Panc1 (cell line): Measurements from ENCODE around the gene MFAP3. TPM values are rescaled to one million over a fixed set of nuclear protein-coding genes. Genes with fewer than 3 reads are reported as not detected.

Experiments used
- ATAC-seq: fragments of 200-7000 bp; cut with Tn5 transposase; 2 replicates; pipeline ENCODE4 v1.9.1; 2020; ENCODE audit warnings: mild to moderate bottlenecking, moderate library complexity
- BruUV-seq: library from RNA; stranded (reverse); fragments of 400-500 nt; replicated peaks from 2 replicates; lab custom pipeline; 2021; lab: Mats Ljungman, UMichigan
- CTCF ChIA-PET: fragments of 300-600 bp; sonication (Branson Sonifier 250); formaldehyde crosslinking; loops from one replicate; lab custom pipeline; 2022; ENCODE audit warnings: antibody characterized with exemption; lab: Charles Lee
- POLR2A ChIA-PET: fragments of 300-600 bp; sonication (Branson Sonifier 250); formaldehyde crosslinking; loops from one replicate; lab custom pipeline; 2022; ENCODE audit warnings: antibody characterized with exemption; lab: Charles Lee
- DNase-seq: peaks from one replicate; pipeline ENCODE4 v3.0.0-alpha.2; 2010; ENCODE audit warnings: low read depth, low spot score
- H3K27ac ChIP-seq: 2 replicates; pipeline ENCODE4 v1.5.1; 2011; ENCODE audit warnings: mild to moderate bottlenecking, low read length, inconsistent platforms
- H3K27me3 ChIP-seq: fragments of 200-500 bp; sonication (Bioruptor generic); 2 replicates; pipeline ENCODE4 v1.6.0; 2014; ENCODE audit warnings: low read length, inconsistent platforms; ENCODE audit not compliant: control insufficient read depth, insufficient read depth
- H3K36me3 ChIP-seq: fragments of 200-500 bp; sonication (Bioruptor generic); 2 replicates; pipeline ENCODE4 v1.5.1; 2014; ENCODE audit warnings: inconsistent platforms, mild to moderate bottlenecking, low read length, moderate library complexity; ENCODE audit not compliant: control insufficient read depth, insufficient read depth
- H3K4me1 ChIP-seq: 2 replicates; pipeline ENCODE4 v1.5.1; 2011; ENCODE audit warnings: inconsistent platforms, mild to moderate bottlenecking, low read length, moderate library complexity; ENCODE audit not compliant: control insufficient read depth, insufficient read depth
- H3K4me3 ChIP-seq, 2 experiments: 2 replicates each; pipeline ENCODE4 v1.5.1; 2011 to 2012; ENCODE audit warnings: low read depth in 2 of 2, low read length in 2 of 2, mild to moderate bottlenecking in 2 of 2, inconsistent platforms in 1 of 2, moderate library complexity in 1 of 2
- H3K9me3 ChIP-seq: fragments of 200-500 bp; sonication (Bioruptor generic); 2 replicates; pipeline ENCODE4 v1.5.1; 2014; ENCODE audit warnings: low read depth, mild to moderate bottlenecking, inconsistent platforms, low read length, moderate library complexity; ENCODE audit not compliant: control insufficient read depth, insufficient read depth
- CTCF ChIP-seq: fragments of 450-650 bp; IDR thresholded peaks from 2 replicates; pipeline ENCODE4 v1.5.1; 2017; ENCODE audit warnings: mild to moderate bottlenecking
- POLR2AphosphoS5 ChIP-seq: IDR thresholded peaks from 2 replicates; pipeline ENCODE4 v1.6.1; 2012; ENCODE audit warnings: mild to moderate bottlenecking, low read depth, low read length, moderate library complexity
- SIN3A ChIP-seq: IDR thresholded peaks from 2 replicates; pipeline ENCODE4 v1.6.1; 2012; ENCODE audit warnings: low read depth, mild to moderate bottlenecking, low read length, moderate library complexity, borderline replicate concordance; ENCODE audit not compliant: insufficient read depth
- TCF7L2 ChIP-seq: IDR thresholded peaks from 2 replicates; pipeline ENCODE4 v1.6.1; 2011; ENCODE audit warnings: mild to moderate bottlenecking, low read depth, low read length, inconsistent platforms
- in situ Hi-C: cut with HindIII; loops from 2 replicates; pipeline ENCODE4 v1.10.0; 2016; ENCODE audit warnings: low sequenced_read_pairs, low pct_unique_long_range_greater_than_20kb
- intact Hi-C: fragments of 100-400 bp; cut with micrococcal nuclease; formaldehyde crosslinking; loops from one replicate; pipeline ENCODE4 v1.10.0; 2022; ENCODE audit not compliant: unreplicated experiment
- total RNA-seq: library from RNA; stranded (reverse); gene quantifications from one replicate; pipeline ENCODE4 v1.2.1, GENCODE V29; 2021; ENCODE audit not compliant: unreplicated experiment
- TF ChIP-seq, protein P1 (sequence below), 2 experiments: IDR thresholded peaks; 2 replicates each; pipeline ENCODE4 v1.6.1; 2011 to 2012; ENCODE audit warnings: low read depth in 2 of 2, control low read depth in 1 of 2, low read length in 1 of 2, mild to moderate bottlenecking in 1 of 2, moderate library complexity in 1 of 2; ENCODE audit not compliant: insufficient read depth in 1 of 2

MFAP3 gene
- total RNA-seq, 1 experiment from 2014 or later = 24.2 TPM

DNA sequence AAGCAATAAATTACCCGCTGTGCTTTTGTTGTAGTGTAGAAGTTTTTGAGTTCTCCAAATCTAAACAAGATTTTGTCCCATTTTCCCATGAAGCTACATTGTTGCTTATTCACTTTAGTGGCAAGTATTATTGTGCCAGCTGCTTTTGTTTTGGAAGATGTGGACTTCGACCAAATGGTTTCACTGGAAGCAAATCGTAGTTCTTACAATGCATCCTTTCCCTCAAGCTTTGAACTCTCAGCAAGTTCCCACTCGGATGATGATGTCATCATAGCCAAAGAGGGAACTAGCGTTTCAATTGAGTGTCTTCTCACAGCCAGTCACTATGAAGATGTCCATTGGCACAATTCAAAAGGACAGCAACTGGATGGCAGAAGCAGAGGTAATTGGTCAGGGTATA lies 10.9 kb downstream of the MFAP3 start:
- peaks cover 3% of the 10 kb centered on the region; the same call in 1 of the 2 replicates for H3K36me3 ChIP-seq
- no peaks in the 10 kb centered on the region for H3K4me1 ChIP-seq
- no TSS peak for BruUV-seq
- intact Hi-C loops (no loop called here), in situ Hi-C loops (no loop called here)
- TF ChIP-seq CTCF = no peak
- no peak for TF ChIP-seq TCF7L2
- TF ChIP-seq, protein P1, sequence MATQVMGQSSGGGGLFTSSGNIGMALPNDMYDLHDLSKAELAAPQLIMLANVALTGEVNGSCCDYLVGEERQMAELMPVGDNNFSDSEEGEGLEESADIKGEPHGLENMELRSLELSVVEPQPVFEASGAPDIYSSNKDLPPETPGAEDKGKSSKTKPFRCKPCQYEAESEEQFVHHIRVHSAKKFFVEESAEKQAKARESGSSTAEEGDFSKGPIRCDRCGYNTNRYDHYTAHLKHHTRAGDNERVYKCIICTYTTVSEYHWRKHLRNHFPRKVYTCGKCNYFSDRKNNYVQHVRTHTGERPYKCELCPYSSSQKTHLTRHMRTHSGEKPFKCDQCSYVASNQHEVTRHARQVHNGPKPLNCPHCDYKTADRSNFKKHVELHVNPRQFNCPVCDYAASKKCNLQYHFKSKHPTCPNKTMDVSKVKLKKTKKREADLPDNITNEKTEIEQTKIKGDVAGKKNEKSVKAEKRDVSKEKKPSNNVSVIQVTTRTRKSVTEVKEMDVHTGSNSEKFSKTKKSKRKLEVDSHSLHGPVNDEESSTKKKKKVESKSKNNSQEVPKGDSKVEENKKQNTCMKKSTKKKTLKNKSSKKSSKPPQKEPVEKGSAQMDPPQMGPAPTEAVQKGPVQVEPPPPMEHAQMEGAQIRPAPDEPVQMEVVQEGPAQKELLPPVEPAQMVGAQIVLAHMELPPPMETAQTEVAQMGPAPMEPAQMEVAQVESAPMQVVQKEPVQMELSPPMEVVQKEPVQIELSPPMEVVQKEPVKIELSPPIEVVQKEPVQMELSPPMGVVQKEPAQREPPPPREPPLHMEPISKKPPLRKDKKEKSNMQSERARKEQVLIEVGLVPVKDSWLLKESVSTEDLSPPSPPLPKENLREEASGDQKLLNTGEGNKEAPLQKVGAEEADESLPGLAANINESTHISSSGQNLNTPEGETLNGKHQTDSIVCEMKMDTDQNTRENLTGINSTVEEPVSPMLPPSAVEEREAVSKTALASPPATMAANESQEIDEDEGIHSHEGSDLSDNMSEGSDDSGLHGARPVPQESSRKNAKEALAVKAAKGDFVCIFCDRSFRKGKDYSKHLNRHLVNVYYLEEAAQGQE (IDR thresholded peaks at IDR 0.05; ENCODE audit: insufficient read depth in 1 of 2, low read depth in 2 of 2, low read length in 1 of 2) = no peak
- no peak for TF ChIP-seq SIN3A
- ChIA-PET POLR2A (no interaction called here), CTCF (no interaction called here)
- DNase-seq (no peak), ATAC-seq (no peak)
- H3K27me3 ChIP-seq = no peaks in the 10 kb centered on the region
- H3K9me3 ChIP-seq = no peaks in the 10 kb centered on the region
- H3K4me3 ChIP-seq = no peak overlapping the region
- no peak overlapping the region for H3K27ac ChIP-seq

- Histone ChIP-seq H3K36me3 (peaks cover 3% of the 10 kb centered on the region; the same call in 1 of the 2 replicates), H3K9me3 (no peaks in the 10 kb centered on the region), H3K27ac (no peak overlapping the region), H3K27me3 (no peaks in the 10 kb centered on the region), H3K4me1 (no peaks in the 10 kb centered on the region), H3K4me3 (no peak overlapping the region)
- intact Hi-C loops = no loop called here
- DNase-seq = no peak
- in situ Hi-C loops = no loop called here
- POLR2A ChIA-PET = no interaction called here
- CTCF ChIA-PET = no interaction called here
- TF ChIP-seq TCF7L2 (no peak), SIN3A (no peak), CTCF (no peak)
- BruUV-seq = no TSS peak
- ATAC-seq = no peak
Observed at GRCh38 chr5:154053468-154053867, 14.7 kb downstream of the MFAP3 start.

- Histone ChIP-seq H3K36me3 (peaks cover 3% of the 10 kb centered on the region; the same call in 1 of the 2 replicates), H3K27ac (no peak overlapping the region), H3K27me3 (no peaks in the 10 kb centered on the region), H3K4me3 (no peak overlapping the region), H3K4me1 (no peaks in the 10 kb centered on the region), H3K9me3 (no peaks in the 10 kb centered on the region)
- intact Hi-C loops = no loop called here
- POLR2A ChIA-PET = interaction anchor here (0.6 kb wide), 1 partner anchor 67 kb away, joined by 3 read pairs; no protein-coding TSS in a partner anchor
- BruUV-seq = TSS peak; percentile 8
- CTCF ChIA-PET = no interaction called here
- DNase-seq (no peak), ATAC-seq (no peak)
- TF ChIP-seq TCF7L2 (no peak), POLR2AphosphoS5 (no peak), SIN3A (no peak), CTCF (no peak)
- TF ChIP-seq, protein P1 (IDR thresholded peaks at IDR 0.05; ENCODE audit: insufficient read depth in 1 of 2, low read depth in 2 of 2, low read length in 1 of 2) = no peak
- in situ Hi-C loops = no loop called here
Observed at GRCh38 chr5:154055201-154055600, 16.4 kb downstream of the MFAP3 start.
